Activated T-helper 2 cell treated with anti-CD3 and anti-CD28 coated beads, Interferon-gamma antibody, Interleukin-2, Interleukin-4, amounts not matched to agents 10 μg/mL and 5 μg/mL and 100 μg/mL, durations not matched to agents 14 hours and 24 hours and 36 hours (primary cell): ENCODE results near the gene HOXA10. TPM values are rescaled to one million over a fixed set of nuclear protein-coding genes. Genes with fewer than 3 reads are reported as not detected.

Experiments
- DNase-seq: peaks from one replicate; pipeline ENCODE4 v3.0.0; 2021; ENCODE audit warnings: low spot score
- H3K27ac Mint-ChIP-seq: one replicate; pipeline ENCODE4 v1.8.0; 2021; ENCODE audit warnings: mixed read lengths
- H3K27me3 Mint-ChIP-seq: one replicate; pipeline ENCODE4 v1.8.0; 2021; ENCODE audit warnings: low read depth, mixed read lengths
- H3K36me3 Mint-ChIP-seq: one replicate; pipeline ENCODE4 v1.8.0; 2021; ENCODE audit warnings: low read depth, mixed read lengths
- H3K4me1 Mint-ChIP-seq: one replicate; pipeline ENCODE4 v1.8.0; 2021; ENCODE audit warnings: low read depth, mixed read lengths
- H3K4me3 Mint-ChIP-seq: one replicate; pipeline ENCODE4 v1.8.0; 2021; ENCODE audit warnings: low read depth, mild to moderate bottlenecking, moderate library complexity, mixed read lengths
- H3K9me3 Mint-ChIP-seq: one replicate; pipeline ENCODE4 v1.8.0; 2021; ENCODE audit warnings: mixed read lengths
- intact Hi-C: fragments of 100-400 bp; cut with micrococcal nuclease; formaldehyde crosslinking; loops from one replicate; pipeline ENCODE4 v1.15.1; 2023
- total RNA-seq: library from RNA; stranded (reverse); gene quantifications from 2 replicates; pipeline ENCODE4 v1.2.3, GENCODE V29; 2022

Gene HOXA10
- total RNA-seq, 1 donor from 2014 or later: not detected

DNA sequence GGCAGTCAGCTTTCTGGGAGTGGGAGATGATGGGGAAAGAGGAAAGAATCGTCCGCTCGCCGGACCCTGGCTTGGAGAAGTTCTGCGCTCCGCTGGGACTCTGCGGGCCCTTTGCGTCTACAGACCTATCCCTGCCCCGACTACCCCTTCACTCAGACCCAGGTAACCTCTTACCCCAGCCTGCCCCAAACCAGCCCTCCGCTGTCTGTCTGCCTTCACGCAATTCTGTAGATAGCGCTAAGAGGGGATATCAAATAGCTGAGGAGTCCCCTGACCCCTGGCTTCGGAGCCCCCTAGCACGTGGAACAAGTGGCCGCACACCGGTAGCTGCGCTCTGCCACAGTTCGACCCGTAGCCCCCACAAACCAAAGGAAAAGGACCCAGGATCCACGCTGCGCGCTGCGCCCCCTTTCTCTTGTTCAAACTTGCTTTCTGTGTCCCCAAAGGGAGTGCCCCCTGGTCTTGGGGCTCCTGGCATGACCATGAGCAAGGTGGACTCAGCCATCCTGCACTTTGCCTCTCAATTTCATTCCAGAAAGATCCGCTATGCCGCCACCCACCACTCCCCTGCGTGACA, 50.6 kb downstream of the HOXA10 start:
- intact Hi-C loops: no loop called here
- Mint-ChIP-seq H3K4me1 (no peaks in the 10 kb centered on the region), H3K27me3 (peaks cover 28% of the 10 kb centered on the region), H3K4me3 (no peak overlapping the region), H3K9me3 (no peaks in the 10 kb centered on the region), H3K36me3 (no peaks in the 10 kb centered on the region), H3K27ac (no peak overlapping the region)
- no peak for DNase-seq

DNA sequence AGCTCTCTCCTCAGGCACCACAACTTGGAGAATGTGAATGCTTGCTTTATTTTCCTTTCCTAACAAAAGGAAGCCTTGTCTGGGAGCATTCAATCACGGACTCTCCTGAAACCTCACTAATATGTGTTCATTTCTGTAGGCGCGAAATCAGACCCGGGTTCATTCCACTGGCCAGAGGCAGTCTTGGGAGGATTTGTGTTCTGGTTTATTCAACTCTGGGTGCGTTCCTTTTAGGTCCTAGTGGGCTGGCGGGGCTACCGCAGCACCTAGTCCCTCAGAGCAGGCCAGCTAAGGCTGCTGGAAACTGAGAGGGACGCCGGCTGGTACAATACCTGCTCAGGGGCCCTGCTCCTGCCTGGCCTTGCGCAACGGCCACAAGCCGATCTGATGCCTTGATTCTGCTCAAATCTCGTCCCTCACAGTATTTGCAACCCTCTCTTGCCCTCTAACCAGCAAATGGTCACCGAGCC, 51.1 kb downstream of the HOXA10 start:
- Mint-ChIP-seq H3K4me1 (no peaks in the 10 kb centered on the region), H3K4me3 (no peak overlapping the region), H3K27ac (no peak overlapping the region), H3K9me3 (no peaks in the 10 kb centered on the region), H3K36me3 (no peaks in the 10 kb centered on the region), H3K27me3 (peaks cover 26% of the 10 kb centered on the region)
- intact Hi-C loops: no loop called here
- no peak for DNase-seq

DNA sequence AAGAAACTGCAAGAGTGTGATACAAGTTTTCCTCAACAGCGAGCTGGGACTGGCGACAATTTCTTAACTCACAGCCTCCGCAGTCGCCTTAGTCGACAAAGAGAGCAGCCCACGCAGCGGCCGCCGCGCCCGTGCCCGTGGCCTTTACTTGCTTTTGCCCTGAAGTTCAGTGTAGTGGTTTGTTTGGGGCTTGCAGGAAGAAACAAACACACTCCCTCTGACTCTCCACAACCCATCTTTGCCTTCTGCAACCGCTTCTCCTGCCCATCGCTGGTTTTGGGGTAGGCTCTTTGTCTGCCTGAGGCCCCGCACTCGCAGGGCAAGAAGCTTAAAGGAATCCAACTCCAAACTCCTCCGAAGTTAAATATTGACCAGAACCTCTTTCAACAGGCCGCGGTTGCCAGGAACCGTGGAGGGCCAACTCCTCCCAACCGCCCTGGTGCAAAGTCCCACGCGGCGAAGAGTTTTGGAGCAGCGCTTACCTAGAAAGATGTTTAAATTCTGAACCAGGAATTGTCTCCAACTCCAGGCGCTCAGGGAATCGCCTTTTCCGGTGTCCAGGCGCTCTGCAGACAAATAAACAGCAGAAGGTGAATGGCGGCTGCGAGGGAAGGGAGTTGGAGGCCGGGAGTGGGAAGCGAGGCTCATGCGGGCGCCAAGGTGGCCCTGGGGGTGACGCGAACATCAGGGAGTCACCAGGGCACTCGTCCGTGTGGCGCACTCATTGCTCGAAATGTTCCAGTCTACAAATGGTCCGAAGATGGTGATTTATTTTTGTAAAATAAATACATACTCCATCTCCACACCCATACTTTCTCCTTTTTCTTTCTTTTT, 51.8 kb downstream of the HOXA10 start:
- H3K4me1 Mint-ChIP-seq: no peaks in the 10 kb centered on the region
- no peak for DNase-seq
- intact Hi-C loops: no loop called here
- H3K27ac Mint-ChIP-seq: no peak overlapping the region
- H3K9me3 Mint-ChIP-seq: no peaks in the 10 kb centered on the region
- no peaks in the 10 kb centered on the region for H3K36me3 Mint-ChIP-seq
- H3K27me3 Mint-ChIP-seq: peaks cover 20% of the 10 kb centered on the region
- H3K4me3 Mint-ChIP-seq: no peak overlapping the region

DNA sequence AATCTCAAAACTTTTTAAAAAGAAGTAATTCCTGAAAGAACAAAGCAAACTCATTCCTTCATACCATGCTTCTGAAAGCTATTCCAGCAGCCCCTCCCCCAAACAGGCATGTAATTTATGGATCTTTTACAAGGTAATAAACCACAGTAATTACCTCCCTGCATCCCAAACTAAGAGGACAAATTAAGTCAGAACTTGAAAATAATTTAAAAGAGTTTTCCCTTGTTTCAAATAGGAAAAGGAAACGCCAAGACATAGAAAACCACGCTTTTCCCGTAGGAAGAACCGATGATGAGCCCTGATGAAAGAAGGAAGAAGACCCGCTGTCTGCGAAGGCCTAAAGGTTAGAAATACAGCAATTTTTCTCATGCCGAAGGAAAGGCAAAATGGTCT, 52.4 kb downstream of the HOXA10 start:
- intact Hi-C loops: no loop called here
- Mint-ChIP-seq H3K27me3 (peaks cover 14% of the 10 kb centered on the region), H3K9me3 (no peaks in the 10 kb centered on the region), H3K27ac (no peak overlapping the region), H3K4me1 (no peaks in the 10 kb centered on the region), H3K36me3 (no peaks in the 10 kb centered on the region), H3K4me3 (no peak overlapping the region)
- no peak for DNase-seq

Other genes with a start within 250 kb of the HOXA10 start
- 0.11 and 0.16 TPM in 2 replicates for gene HOXA1, start 78.3 kb downstream of the HOXA10 start, total RNA-seq
- gene HOXA2, start 71.6 kb downstream of the HOXA10 start, total RNA-seq: not detected in 2 replicates
- not detected in 2 replicates for gene HOXA4, start 43.6 kb downstream of the HOXA10 start, total RNA-seq
- not detected in 2 replicates for gene HOXA5, start 30.6 kb downstream of the HOXA10 start, total RNA-seq
- not detected in 2 replicates for gene HOXA6, start 26.5 kb downstream of the HOXA10 start, total RNA-seq
- gene HOXA3, start 21.7 kb downstream of the HOXA10 start, total RNA-seq: not detected in 2 replicates
- not detected in 2 replicates for gene HOXA7, start 17.6 kb downstream of the HOXA10 start, total RNA-seq
- not detected in 2 replicates for gene HOXA9, start 8.8 kb downstream of the HOXA10 start, total RNA-seq
- not detected in 2 replicates for gene HOXA11, start 10.9 kb upstream of the HOXA10 start, total RNA-seq
- gene HOXA13, start 25.8 kb upstream of the HOXA10 start, total RNA-seq: not detected in 2 replicates
- gene EVX1, start 68.5 kb upstream of the HOXA10 start, total RNA-seq: not detected in 2 replicates